Lower lobe of right lung (tissue), 2 donors: ENCODE measurements around the gene CACNB2. TPM values are rescaled to one million over a fixed set of nuclear protein-coding genes. Genes with fewer than 3 reads are reported as not detected.

Source experiments
- ATAC-seq, 2 donors: fragments of 200-7000 bp; cut with Tn5 transposase; one replicate each; pipeline ENCODE4 v1.9.1; 2020 to 2022; ENCODE audit warnings: mild to moderate bottlenecking in 2 of 2, moderate library complexity in 2 of 2
- DNase-seq: peaks from one replicate; pipeline ENCODE4 v3.0.0-alpha.2; 2020
- H3K27ac ChIP-seq: fragments of 200-600 bp; one replicate; pipeline ENCODE4 v1.8.0; 2022
- H3K27me3 ChIP-seq: fragments of 200-600 bp; one replicate; pipeline ENCODE4 v1.8.0; 2022; ENCODE audit warnings: low read depth
- H3K36me3 ChIP-seq: fragments of 200-600 bp; one replicate; pipeline ENCODE4 v1.8.0; 2022; ENCODE audit warnings: mild to moderate bottlenecking
- H3K4me1 ChIP-seq: fragments of 200-600 bp; one replicate; pipeline ENCODE4 v1.8.0; 2022
- H3K4me3 ChIP-seq: fragments of 200-600 bp; one replicate; pipeline ENCODE4 v1.8.0; 2022; ENCODE audit warnings: mild to moderate bottlenecking
- H3K9me3 ChIP-seq: fragments of 200-600 bp; one replicate; pipeline ENCODE4 v1.8.0; 2022
- CTCF ChIP-seq: fragments of 200-600 bp; IDR thresholded peaks from one replicate; pipeline ENCODE4 v1.8.0; 2022; ENCODE audit warnings: antibody characterized with exemption, mild to moderate bottlenecking
- intact Hi-C: fragments of 100-400 bp; cut with DNase I; formaldehyde crosslinking; loops from one replicate; pipeline ENCODE4 v1.11.0; 2022
- total RNA-seq: library from RNA; stranded (reverse); fragmentation: NEBNext Ultra II Directional; extraction: Animal tissue kit (Norgen Biotek cat#: 25700); gene quantifications from one replicate; pipeline ENCODE4 v1.2.1, GENCODE V29; 2021
- donor health status: DM: no; HTN: yes; CAD: no; lungs with severe emphysema.

Gene CACNB2
- total RNA-seq, 1 donor from 2014 or later: 1.4 TPM

- intact Hi-C loops: no loop called here
These were observed 4.0 kb upstream of the CACNB2 start for GRCh38 chr10:18136073-18136791.

GRCh38 chr10:18137111-18137510 is 3.1 kb upstream of the CACNB2 start:
- Histone ChIP-seq H3K4me1 (peaks cover 4% of the 10 kb centered on the region), H3K9me3 (no peaks in the 10 kb centered on the region), H3K27me3 (peaks cover 20% of the 10 kb centered on the region), H3K27ac (no peak overlapping the region), H3K36me3 (no peaks in the 10 kb centered on the region), H3K4me3 (no peak overlapping the region)
- intact Hi-C loops: no loop called here
- no peak for DNase-seq
- no peak for TF ChIP-seq CTCF
- ATAC-seq: no peak

More at GRCh38 chr10:18136073-18136791, 4.0 kb upstream of the CACNB2 start:
- H3K36me3 ChIP-seq: no peaks in the 10 kb centered on the region
- no peaks in the 10 kb centered on the region for H3K9me3 ChIP-seq
- TF ChIP-seq CTCF: no peak
- ATAC-seq: no peak
- H3K4me3 ChIP-seq: no peak overlapping the region
- no peak overlapping the region for H3K27ac ChIP-seq
- H3K27me3 ChIP-seq: peaks cover 15% of the 10 kb centered on the region
- no peak for DNase-seq
- H3K4me1 ChIP-seq: peaks cover 4% of the 10 kb centered on the region

GRCh38 chr10:18140957-18141845 is 977 bp downstream of the CACNB2 start:
- intact Hi-C loops: no loop called here
- H3K4me1 ChIP-seq: peaks cover 4% of the 10 kb centered on the region
- H3K9me3 ChIP-seq: no peaks in the 10 kb centered on the region
- H3K36me3 ChIP-seq: no peaks in the 10 kb centered on the region
- peak; percentile 9 to 34 for ATAC-seq
- TF ChIP-seq CTCF: no peak
- peak overlapping the region; percentile 64 for H3K27ac ChIP-seq
- H3K27me3 ChIP-seq: peaks cover 20% of the 10 kb centered on the region
- DNase-seq: no peak
- peak overlapping the region; percentile 61 for H3K4me3 ChIP-seq

- DNase-seq (no peak), ATAC-seq (no peak)
- Histone ChIP-seq H3K36me3 (no peaks in the 10 kb centered on the region), H3K4me3 (peak overlapping the region; percentile 61), H3K27ac (no peak overlapping the region), H3K4me1 (peaks cover 4% of the 10 kb centered on the region), H3K27me3 (peaks cover 20% of the 10 kb centered on the region), H3K9me3 (no peaks in the 10 kb centered on the region)
- no peak for TF ChIP-seq CTCF
- intact Hi-C loops: no loop called here
These were observed 1.9 kb downstream of the CACNB2 start for GRCh38 chr10:18142151-18142550.

GRCh38 chr10:18144396-18144795 is 4.2 kb downstream of the CACNB2 start:
- no peak for TF ChIP-seq CTCF
- ATAC-seq: no peak
- no peak for DNase-seq
- intact Hi-C loops: no loop called here
- Histone ChIP-seq H3K27me3 (peaks cover 20% of the 10 kb centered on the region), H3K9me3 (no peaks in the 10 kb centered on the region), H3K4me3 (no peak overlapping the region), H3K4me1 (peaks cover 4% of the 10 kb centered on the region), H3K27ac (no peak overlapping the region), H3K36me3 (no peaks in the 10 kb centered on the region)
